HG03175 (cell line): ENCODE results near the gene GOLGA7B.
A peak's percentile ranks its signal among the peaks of the same experiment; 100 is the strongest.
"Not testable (repeated sequence)": the region's sequence is repeated elsewhere in the genome, so short reads cannot be mapped to it uniquely, and the experiment has no call there.

Source experiments
- ATAC-seq: cut with Tn5 transposase; IDR thresholded peaks from one replicate; pipeline ENCODE4 v1.9.1; 2021; ENCODE audit warnings: mild to moderate bottlenecking, moderate library complexity; ENCODE audit not compliant: unreplicated experiment

The GOLGA7B gene

DNA sequence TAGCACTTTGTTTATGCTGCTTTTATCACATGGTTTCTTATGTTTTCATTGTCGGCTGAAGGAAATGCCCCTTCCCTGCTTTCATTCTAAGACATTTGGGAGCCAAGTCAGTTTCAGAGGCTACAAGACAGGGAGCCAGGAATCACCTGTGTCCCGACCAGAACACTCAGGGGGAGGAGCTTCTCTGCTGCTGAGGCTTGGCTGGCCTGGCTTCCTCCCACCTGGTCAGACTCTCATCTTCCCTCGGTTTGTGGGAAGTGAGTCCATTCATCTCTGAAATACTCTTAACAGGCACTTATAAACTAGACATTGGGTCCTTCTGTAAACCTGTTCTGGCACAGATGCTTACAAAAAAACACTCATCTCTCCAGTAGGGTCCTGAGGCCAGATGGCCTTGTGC lies 19.6 kb upstream of the GOLGA7B start:
- ATAC-seq: no peak

DNA sequence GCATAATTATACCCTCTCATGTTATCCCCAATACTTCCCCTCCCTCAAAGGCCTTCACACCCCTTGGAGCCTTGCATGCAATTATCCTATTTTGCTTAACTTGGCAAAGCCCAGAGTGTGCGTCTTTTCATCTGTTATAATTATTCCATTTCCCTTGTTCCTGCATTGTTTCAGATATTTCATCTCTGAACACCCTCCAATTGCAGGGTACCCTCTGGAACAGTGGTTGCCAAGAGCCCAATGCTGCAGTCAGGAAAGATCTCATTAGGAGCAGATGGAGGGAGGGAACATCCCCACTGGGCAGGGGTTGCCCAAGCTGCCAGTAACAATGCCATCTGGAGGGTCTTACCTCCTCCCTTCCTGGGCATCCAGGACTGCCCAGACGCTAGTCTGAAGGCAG lies 18.4 kb upstream of the GOLGA7B start:
- no peak for ATAC-seq

DNA sequence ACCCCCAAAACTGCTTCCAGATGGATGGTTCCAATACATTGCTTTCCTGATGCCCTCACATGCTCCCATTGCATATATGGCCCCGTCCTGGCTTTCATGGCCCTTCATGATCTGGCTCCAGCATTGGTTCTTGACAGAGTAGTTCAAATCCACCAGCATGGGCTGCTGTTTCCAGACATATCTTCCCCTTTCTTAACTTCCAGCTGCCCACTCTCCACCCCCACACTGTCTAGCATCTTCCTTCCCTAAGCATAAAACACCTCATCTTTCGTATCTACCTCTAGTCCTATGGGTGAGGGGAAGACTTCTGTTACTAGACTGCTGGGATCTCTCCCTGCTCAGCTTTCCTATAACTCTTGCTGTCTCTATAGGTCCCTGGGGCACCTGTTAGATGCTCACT lies 13.2 kb upstream of the GOLGA7B start:
- no peak for ATAC-seq

DNA sequence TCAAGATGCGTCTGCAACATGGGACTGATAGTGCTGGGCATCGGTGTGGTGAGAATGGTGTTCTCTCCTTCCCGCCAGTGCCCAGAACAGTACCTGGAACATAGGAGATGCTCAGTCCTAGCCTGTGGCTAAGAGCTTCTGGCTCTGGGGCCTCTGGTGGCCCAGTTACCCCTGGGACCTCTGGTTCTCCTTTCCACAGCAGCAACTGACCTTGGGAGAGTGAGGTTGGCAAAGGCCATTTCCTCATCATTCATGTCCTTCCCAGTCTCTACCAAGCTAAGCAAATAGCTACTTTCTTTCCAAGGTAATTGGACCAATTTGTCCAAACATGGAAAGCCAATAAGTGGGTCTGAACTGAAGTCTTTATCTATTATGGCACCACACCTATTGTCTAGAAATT lies 11.6 kb upstream of the GOLGA7B start:
- no peak for ATAC-seq

DNA sequence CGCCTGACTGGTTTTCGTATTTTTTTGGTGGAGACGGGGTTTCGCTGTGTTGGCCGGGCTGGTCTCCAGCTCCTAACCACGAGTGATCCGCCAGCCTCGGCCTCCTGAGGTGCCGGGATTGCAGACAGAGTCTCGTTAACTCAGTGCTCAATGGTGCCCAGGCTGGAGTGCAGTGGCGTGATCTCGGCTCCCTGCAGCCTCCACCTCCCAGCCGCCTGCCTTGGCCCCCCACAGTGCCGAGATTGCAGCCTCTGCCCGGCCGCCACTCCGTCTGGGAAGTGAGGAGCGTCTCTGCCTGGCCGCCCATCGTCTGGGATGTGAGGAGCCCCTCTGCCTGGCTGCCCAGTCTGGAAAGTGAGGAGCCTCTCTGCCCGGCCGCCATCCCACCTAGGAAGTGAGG lies 8.5 kb upstream of the GOLGA7B start:
- ATAC-seq: not testable (repeated sequence)

DNA sequence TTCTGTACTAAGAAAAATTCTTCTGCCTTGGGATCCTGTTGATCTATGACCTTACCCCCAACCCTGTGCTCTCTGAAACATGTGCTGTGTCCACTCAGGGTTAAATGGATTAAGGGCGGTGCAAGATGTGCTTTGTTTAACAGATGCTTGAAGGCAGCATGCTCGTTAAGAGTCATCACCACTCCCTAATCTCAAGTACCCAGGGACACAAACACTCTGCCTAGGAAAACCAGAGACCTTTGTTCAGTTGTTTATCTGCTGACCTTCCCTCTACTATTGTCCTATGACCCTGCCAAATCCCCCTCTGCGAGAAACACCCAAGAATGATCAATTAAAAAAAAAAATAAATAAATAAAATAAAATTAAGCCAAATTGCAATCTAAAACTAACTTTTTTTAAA lies 7.5 kb upstream of the GOLGA7B start:
- not testable (repeated sequence) for ATAC-seq

DNA sequence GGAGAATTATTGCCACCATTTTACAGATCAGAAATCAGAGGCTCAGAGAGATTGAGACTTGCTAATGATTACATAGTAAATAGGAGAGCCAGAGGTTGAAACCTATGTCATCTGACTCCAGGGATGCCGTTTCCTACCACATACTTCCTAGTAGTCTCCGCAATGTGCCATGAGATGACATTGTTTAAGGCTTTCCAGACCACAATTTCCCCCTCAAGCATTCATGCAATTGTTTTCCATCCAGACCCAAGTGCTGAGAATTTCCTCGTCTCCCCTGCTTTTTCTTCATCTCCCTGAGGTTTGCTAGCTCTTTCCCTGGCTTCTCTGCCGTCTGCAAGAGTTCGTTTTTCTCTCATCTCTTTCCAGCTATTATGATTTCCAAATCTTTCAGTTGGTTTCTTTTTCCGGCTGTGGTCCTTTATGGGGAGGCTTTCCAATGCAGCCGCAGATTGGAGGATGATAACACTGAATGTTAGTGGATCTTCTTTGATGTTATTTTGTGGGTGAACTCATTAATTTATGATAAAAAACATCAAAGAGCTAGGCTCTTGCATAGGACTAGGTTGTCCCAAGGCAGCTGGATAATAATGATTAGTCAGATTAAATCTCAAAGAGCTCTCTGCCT lies 6.9 kb upstream of the GOLGA7B start:
- ATAC-seq: no peak

DNA sequence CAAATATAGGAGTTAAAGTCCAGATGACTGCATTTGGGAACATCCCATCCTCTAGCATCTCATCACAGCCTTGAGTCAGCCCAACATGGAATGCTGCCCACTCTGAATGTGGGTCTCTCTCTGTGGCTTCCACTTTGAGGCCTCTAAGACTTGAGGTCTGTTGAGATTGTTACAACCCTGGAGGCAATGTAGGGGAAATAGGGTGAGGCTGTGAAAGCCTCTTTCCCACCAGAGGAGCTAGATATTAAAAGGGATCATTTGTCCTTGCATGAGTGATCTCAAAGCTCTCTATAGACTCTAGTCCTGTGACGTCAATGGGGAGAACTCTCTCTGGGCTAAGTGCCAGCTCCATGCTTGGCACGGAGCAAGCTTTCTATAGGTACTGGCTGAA lies 6.4 kb upstream of the GOLGA7B start:
- no peak for ATAC-seq

DNA sequence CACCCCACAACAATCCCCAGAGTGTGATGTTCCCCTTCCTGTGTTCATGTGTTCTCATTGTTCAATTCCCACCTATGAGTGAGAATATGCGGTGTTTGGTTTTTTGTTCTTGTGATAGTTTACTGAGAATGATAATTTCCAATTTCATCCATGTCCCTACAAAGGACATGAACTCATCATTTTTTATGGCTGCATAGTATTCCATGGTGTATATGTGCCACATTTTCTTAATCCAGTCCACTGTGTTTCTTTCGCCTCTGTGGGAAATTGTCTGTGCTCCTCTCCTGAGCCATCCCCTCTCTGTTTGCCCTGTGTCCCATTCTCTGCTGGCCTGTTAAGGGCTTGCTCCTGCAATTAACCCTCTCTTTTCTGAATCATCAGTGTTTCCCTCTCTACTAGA lies 5.7 kb upstream of the GOLGA7B start:
- not testable (repeated sequence) for ATAC-seq

DNA sequence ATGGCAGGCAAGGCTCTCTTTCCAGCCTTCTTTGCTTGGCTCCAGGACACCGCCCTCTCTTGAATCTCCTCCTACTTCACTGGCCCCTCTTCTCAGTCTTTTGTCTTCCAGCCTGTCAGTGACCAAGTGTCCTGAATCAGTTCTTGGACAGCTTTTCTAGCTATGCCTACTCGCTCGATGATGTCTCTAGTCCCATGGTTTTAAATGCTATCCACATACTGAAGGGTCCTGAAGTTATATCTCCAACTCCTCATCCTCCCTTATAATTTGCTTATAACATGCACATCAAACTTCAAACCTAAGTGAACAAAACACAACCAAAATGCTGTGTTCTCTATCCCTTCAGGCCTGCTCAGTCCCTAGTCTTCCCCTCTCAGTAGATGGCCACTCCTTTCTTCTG lies 5.0 kb upstream of the GOLGA7B start:
- no peak for ATAC-seq

DNA sequence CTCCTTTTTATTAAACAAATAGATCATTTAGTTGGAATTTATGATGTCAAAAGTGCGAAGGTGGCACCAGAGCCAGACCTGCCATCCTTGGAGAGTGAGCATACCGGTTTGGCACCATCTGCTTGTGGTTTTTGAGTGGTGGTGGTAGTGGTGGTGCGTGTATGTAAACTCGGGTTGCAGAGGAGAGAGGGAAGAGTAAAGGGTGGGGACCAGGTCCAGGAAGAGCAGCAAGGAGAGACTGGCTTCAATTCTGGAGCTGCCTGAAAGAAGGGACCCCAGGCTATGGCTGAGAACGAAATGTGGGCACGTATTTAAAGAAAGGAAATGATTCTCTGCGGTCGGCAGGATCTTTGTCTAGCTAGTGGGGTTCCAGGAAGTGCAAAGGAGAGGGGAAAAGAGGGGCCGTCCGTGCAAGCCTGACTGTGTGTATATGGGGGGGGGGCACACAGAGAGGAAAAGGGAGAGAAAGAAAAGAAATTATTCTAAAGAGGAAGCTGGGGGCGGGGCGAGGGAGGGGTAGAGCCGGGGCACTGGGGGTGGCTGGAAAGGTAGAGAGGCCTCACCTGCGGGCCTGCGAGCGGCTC lies 448 bp upstream of the GOLGA7B start:
- peak; percentile 34 for ATAC-seq

DNA sequence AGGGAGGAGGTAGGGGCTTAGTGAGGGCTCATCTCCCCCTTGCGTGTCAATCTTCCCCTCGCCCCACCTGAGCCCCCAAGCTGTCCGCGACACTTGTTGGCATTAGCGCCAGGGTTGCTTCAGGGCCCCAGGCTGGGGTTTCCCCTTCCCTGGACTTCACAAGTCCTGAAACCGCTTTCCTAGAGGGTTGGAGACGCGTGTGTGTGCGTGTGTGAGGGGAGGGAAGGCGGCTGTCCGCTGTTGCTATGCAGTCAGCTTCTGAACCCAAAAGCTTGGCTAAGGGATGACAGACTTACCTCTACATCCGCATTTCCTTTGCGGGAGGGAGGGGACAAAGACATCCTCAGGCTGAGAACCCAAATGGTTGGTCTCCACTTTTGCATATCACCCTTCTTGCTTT lies 803 bp downstream of the GOLGA7B start:
- no peak for ATAC-seq

DNA sequence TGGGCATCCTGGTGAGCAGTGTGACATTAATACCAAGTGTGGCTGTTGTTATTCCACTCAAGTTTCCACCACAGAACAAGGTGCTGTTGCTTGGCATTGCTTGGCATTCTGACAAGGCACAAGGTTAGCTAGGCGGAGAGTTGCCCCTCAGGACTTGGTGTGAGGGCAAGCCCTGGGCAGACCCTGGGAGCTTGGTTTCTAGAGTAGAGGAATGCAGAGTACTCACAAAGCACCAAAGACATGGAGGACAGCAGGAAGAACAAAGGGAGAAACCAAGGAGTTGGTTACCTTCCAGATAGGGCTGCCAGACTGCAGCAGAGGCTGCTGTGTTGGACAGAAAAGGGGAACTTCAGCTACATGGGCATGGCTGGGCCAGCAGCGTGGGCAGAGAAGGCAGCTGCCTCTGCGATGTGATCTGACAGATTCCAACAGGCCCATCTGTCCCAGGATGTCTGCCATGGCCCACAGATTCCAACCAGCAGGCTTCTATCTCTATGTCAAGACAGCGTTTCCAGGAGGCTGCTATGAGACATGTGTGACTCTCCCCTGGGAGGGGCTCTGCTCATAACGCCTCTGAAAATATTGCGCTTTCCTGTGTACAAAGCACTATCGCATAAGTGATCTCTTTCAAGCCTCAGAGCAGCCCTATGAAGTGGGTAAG lies 1.8 kb downstream of the GOLGA7B start:
- ATAC-seq: no peak

DNA sequence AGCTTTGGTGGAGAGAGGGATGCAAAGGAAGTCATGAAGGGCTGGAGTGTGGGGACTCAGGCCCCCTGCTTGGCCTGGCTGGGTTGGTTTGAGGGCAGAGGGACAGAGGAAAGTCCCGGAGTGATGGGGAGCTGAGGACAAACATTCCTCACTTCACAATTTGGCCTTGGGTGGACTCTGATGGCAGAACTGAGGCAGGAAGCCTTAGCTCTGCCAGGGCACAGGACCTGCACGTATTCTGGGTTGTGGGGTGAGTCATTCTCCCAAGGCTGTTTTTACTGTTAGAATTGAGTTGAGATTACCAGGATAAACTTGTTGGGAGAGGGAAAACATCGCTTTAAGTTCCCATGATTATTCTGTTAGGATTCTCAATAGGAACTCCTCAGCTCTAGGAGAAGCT lies 2.6 kb downstream of the GOLGA7B start:
- ATAC-seq: no peak

DNA sequence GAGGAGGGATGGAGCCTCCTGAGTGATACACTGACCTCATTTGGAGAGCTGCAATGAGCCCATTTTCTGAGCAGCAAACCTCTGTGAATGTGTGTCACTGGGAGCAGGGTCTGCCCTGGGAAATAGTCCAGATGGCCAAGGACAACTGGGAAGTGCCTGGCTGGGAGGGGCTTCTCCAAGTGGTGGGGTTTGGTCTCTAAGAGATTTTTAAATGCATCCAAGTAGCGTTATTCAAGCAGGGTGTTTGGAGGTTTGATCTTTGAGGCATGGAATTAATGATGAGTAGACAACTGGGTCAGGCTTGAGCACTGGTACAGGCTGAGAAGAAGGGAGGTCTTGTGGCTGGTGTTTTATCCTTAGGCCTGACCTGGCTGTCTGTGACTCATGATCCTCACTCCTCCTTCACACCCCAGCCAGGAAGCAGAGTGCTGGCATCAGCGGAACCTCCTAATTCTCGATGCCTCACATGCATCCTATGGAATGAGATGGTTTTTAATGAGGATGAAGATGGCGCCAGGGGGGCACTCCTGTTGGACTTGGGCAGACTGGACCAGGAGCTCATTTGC lies 3.3 kb downstream of the GOLGA7B start:
- no peak for ATAC-seq

DNA sequence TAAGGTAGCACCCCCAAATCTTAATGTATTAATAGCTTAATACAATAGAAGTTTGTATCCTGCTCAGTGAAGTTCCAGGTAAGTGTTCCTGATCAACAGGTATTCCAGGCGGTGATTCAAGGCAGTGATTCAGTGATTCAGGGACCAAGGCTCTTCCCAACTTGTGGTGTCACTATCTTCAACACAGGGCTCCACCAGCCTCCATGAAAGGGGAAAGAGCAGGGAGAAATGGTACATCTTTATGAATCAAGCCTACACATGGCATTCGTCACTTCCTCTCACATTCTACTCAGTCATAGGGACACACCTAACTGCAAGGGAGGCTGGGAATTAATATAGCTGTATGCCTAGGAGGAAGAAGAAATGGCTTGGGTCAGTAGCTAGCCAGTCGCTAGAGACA lies 5.1 kb downstream of the GOLGA7B start:
- ATAC-seq: no peak

DNA sequence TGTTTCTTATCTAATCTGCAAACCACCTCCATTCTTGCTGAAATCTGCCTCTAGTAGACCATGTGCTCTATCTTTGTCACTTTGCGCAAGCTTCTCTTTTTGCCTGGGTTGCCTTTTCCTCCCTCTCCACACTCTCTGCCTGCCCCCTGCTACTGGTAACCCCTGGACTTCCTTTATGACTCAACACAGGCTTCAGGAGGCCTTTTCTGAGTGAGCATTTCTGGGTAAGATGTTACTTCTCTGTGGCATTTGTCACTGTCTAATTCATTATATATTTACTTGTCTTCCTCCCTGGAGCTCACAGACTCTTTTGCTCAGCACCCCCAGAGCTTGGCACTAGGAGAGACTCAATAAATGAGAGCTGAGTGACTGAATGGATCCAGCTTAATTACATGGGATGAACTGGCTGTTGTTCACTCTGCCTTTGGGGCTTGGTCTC lies 8.4 kb downstream of the GOLGA7B start:
- no peak for ATAC-seq

DNA sequence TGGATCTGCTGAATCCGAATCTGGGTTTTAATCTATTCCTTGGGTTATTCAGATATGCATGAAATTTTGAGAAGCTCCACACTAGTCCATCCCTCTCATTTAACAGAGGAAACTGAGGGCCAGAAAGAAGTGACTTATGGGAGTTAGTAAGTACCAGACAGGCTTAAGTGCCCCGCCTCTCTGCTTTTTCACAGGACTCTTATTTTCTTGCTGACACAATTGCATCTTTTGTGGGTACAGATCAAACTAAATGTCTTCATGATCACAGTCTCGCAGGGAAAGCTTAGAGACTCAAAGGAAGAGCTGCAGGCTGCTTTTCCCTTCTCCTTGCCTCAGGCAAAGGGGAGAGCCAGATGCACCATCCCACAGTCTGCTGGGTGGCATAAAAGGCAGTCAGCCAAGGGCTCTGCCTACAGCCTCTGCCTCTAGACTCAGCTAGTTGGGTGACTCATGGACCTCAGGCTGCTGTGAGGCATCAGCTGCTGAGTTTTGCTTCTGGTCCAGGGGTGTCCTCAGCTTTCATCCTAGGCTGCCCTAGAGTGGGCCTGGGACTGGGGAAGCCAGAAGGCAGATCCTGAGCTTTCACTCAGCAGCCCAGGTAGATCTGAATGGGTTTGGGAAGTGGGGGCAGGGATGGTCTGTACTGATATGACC lies 11.6 kb downstream of the GOLGA7B start:
- ATAC-seq: no peak

DNA sequence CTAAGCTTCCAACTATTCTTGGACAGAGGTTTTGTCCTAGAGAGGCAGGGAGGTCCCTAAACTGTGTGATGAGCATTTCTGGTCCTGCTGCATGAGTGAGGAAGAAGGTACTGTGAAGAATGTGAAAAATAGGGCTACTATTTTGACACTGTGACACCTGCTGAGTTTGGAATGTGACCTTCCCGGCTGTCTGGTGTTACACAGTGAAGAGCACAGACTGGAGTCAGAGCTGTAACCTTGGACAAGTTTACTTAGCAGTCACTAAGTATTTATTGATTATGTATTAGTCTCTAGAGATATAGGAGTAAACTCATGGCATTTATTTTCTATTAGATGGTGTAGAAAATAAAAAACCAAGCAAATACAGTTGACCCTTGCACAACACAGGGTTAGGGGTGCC lies 12.3 kb downstream of the GOLGA7B start:
- no peak for ATAC-seq

DNA sequence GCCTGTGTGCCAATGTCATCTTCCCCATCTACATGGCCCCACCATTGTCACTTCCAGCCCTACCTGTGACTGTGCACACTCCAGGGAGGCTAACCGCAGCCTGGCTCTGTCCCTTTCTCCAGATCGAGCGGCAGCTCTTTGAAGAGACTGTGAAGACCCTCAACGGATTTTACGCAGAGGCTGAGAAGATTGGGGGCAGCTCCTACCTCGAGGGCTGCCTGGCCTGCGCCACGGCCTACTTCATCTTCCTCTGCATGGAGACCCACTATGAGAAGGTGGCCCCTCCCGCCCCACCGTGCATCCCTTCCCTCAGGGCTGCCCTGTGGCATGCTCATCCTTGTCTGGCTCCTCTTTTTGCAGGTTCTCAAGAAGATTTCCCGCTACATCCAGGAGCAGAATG lies 14.2 kb downstream of the GOLGA7B start:
- ATAC-seq: no peak

DNA sequence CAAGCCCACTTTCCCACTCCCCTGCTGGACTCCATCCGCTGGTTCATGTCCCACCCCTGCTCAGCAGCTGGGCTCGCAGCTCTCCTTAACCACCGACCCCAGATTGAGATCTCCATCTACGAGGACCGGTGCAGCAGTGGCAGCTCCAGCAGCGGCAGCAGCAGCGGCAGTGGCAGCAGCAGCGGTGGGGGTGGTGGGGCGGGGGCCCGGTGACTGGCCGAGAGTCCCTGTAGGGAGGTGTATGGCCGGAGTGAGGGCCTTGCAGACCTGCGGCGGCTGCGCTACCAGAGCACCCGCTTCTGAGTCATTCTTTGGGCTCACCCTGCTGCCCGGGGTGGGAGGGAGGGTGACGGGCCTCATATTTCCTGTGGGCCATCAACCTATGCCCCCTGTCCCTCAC lies 15.8 kb downstream of the GOLGA7B start:
- ATAC-seq: no peak
